CD4-positive, alpha-beta T cell (primary cell): ENCODE data around the gene FAM120A. TPM values are rescaled to one million over a fixed set of nuclear protein-coding genes. Genes with fewer than 3 reads are reported as not detected.

Experiments used
- ATAC-seq: fragments of 200-7000 bp; cut with Tn5 transposase; one replicate; pipeline ENCODE4 v1.10.0; 2022; ENCODE audit warnings: mild to moderate bottlenecking; ENCODE audit not compliant: poor library complexity
- CTCF ChIA-PET: fragments of 350-600 bp; sonication (Branson Sonifier 250); formaldehyde crosslinking; loops from one replicate; lab custom pipeline; 2021; ENCODE audit warnings: antibody characterized with exemption, inconsistent platforms; lab: Charles Lee
- POLR2A ChIA-PET: fragments of 350-600 bp; sonication (Branson Sonifier 250); formaldehyde crosslinking; loops from one replicate; lab custom pipeline; 2021; ENCODE audit warnings: antibody characterized with exemption, inconsistent platforms; lab: Charles Lee
- DNase-seq, 14 experiments: peaks; one replicate each; pipeline ENCODE4 v3.0.0-alpha.2; 2013 to 2020; ENCODE audit warnings: mixed read lengths in 2 of 14
- H3K27ac ChIP-seq, 2 donors: one replicate each; pipeline versions ENCODE4 v1.5.1 to v1.7.0; 2013; ENCODE audit warnings: low read length in 2 of 2, low read depth in 1 of 2, mild to moderate bottlenecking in 1 of 2
- H3K27me3 ChIP-seq, 2 experiments: 1 replicate in 1 of 2; 2 replicates in 1 of 2; pipeline versions ENCODE4 v1.6.1 to v1.7.0; 2013; ENCODE audit warnings: low read length in 2 of 2, control low read depth in 1 of 2, mild to moderate bottlenecking in 1 of 2, moderate library complexity in 1 of 2; ENCODE audit not compliant: insufficient read depth in 2 of 2, control insufficient read depth in 1 of 2
- H3K36me3 ChIP-seq: one replicate; pipeline ENCODE4 v1.6.1; 2013; ENCODE audit warnings: low read length, control low read depth; ENCODE audit not compliant: insufficient read depth
- H3K4me1 ChIP-seq: one replicate; pipeline ENCODE4 v1.6.1; 2013; ENCODE audit warnings: low read length, control low read depth; ENCODE audit not compliant: insufficient read depth
- H3K4me3 ChIP-seq: one replicate; pipeline ENCODE4 v1.5.1; 2013; ENCODE audit warnings: mild to moderate bottlenecking, low read length, moderate library complexity
- H3K9me3 ChIP-seq, 2 experiments: 1 replicate in 1 of 2; 2 replicates in 1 of 2; pipeline versions ENCODE4 v1.6.1 to v1.7.0; 2013; ENCODE audit warnings: low read length in 2 of 2, mild to moderate bottlenecking in 2 of 2, control low read depth in 1 of 2, moderate library complexity in 1 of 2; ENCODE audit not compliant: control insufficient read depth in 1 of 2, insufficient read depth in 1 of 2
- H3K27ac Mint-ChIP-seq: one replicate; pipeline ENCODE4 v1.8.0; 2020; ENCODE audit warnings: mixed read lengths
- H3K27me3 Mint-ChIP-seq: one replicate; pipeline ENCODE4 v1.8.0; 2021; ENCODE audit warnings: mixed read lengths
- H3K36me3 Mint-ChIP-seq: one replicate; pipeline ENCODE4 v1.8.0; 2021; ENCODE audit warnings: low read depth, mixed read lengths
- H3K4me1 Mint-ChIP-seq: one replicate; pipeline ENCODE4 v1.8.0; 2021; ENCODE audit warnings: low read depth, mixed read lengths
- H3K4me3 Mint-ChIP-seq: one replicate; pipeline ENCODE4 v1.8.0; 2020; ENCODE audit warnings: mild to moderate bottlenecking, mixed read lengths
- H3K9me3 Mint-ChIP-seq: one replicate; pipeline ENCODE4 v1.8.0; 2020; ENCODE audit warnings: mixed read lengths
- intact Hi-C, 2 experiments: fragments of 100-400 bp; cut with DNase I in 1 of 2; cut with micrococcal nuclease in 1 of 2; formaldehyde crosslinking; loops; one replicate each; pipeline versions ENCODE4 v1.15.1 to v1.9.0; 2023 to 2025; cut with DNase I, micrococcal nuclease
- total RNA-seq, 174 experiments: library from RNA in 2 of 174; stranded (reverse) in 2 of 174; gene quantifications; one replicate each; pipeline ENCODE4 v1.2.3 and lab custom pipeline; 2021 to 2026
- TF ChIP-seq, protein P1 (sequence below): fragments of 200-600 bp; IDR thresholded peaks from one replicate; pipeline ENCODE4 v1.8.0; 2022; ENCODE audit warnings: antibody characterized with exemption, mild to moderate bottlenecking

The FAM120A gene
- total RNA-seq, 2 experiments from 2014 or later, result 46.5 to 51.7 TPM

DNA sequence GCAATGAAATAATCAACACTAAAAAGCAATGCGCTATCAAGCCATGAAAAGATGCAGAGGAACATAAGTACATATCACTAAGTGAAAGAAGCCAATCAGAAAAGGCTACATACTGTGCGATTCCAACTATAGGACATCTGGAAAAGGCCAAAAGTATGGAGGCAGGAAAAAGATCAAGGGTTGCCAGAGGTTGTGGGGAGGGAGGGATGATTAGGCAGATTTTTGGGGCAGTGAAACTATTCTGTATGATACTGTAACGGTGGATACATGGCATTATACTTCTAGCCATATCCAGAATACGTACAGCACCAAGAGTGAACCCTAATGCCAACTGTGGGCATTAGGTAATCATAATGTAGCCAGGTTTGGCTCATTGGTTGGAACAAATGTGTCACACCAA lies 51.9 kb downstream of the FAM120A start:
- ChIA-PET CTCF (no interaction called here), POLR2A (no interaction called here)
- no peak overlapping the region for H3K4me3 ChIP-seq
- no peak for ATAC-seq
- no peak overlapping the region for H3K27ac Mint-ChIP-seq
- no peak overlapping the region for H3K27ac ChIP-seq
- no peaks in the 10 kb centered on the region for H3K27me3 Mint-ChIP-seq
- H3K27me3 ChIP-seq, result no peaks in the 10 kb centered on the region
- no peak overlapping the region for H3K4me3 Mint-ChIP-seq
- H3K9me3 Mint-ChIP-seq, result no peaks in the 10 kb centered on the region
- H3K36me3 Mint-ChIP-seq, result peaks cover 81% of the 10 kb centered on the region
- peaks cover 41% of the 10 kb centered on the region for H3K4me1 ChIP-seq
- H3K4me1 Mint-ChIP-seq, result peaks cover 83% of the 10 kb centered on the region
- intact Hi-C loops, result loop anchor here (5.0 kb wide), 1 partner anchor 51 kb away; the partner anchor contains the start of genes FAM120A (in 2 of the 2) and FAM120AOS (in 2 of the 2)
- no peaks in the 10 kb centered on the region for H3K9me3 ChIP-seq
- peaks cover 23% of the 10 kb centered on the region for H3K36me3 ChIP-seq
- TF ChIP-seq, protein P1, sequence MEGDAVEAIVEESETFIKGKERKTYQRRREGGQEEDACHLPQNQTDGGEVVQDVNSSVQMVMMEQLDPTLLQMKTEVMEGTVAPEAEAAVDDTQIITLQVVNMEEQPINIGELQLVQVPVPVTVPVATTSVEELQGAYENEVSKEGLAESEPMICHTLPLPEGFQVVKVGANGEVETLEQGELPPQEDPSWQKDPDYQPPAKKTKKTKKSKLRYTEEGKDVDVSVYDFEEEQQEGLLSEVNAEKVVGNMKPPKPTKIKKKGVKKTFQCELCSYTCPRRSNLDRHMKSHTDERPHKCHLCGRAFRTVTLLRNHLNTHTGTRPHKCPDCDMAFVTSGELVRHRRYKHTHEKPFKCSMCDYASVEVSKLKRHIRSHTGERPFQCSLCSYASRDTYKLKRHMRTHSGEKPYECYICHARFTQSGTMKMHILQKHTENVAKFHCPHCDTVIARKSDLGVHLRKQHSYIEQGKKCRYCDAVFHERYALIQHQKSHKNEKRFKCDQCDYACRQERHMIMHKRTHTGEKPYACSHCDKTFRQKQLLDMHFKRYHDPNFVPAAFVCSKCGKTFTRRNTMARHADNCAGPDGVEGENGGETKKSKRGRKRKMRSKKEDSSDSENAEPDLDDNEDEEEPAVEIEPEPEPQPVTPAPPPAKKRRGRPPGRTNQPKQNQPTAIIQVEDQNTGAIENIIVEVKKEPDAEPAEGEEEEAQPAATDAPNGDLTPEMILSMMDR, result no peak
- no peak for DNase-seq

DNA sequence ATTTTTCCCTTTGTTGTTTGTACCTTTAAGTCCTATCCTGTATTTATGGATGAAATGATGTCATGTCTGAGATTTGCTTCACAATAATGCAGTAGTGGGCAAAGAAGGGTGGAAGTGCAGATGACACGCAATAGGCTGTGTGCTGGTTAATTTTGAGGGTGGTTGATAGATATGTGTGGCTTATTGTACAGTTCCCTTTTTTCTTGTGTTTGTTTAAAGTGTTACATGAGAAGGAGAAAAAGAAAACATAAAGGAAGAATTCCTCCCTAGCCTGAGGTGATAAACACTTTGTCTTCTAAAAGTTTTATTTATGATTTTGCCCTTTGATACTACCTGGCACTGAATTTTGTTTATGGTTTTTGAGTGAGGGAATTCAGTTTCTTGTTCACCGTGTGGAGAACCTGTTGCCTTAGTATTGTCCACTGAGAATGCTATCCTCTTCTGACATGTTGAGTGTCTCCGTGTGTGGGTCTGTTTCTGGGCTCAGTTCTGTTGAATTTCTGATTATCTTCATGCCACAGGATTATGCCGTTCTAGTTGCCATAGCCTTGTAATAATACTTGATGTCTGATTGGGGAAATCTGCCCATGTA lies 54.2 kb downstream of the FAM120A start:
- ATAC-seq (no peak), DNase-seq (peak in 3 of 14 experiments; percentile 22 to 52 (median 37))
- TF ChIP-seq, protein P1, result no peak
- H3K4me1 ChIP-seq, result peaks cover 38% of the 10 kb centered on the region
- H3K36me3 ChIP-seq, result peaks cover 10% of the 10 kb centered on the region
- no peak overlapping the region for H3K27ac Mint-ChIP-seq
- POLR2A ChIA-PET, result no interaction called here
- H3K4me1 Mint-ChIP-seq, result peaks cover 84% of the 10 kb centered on the region
- H3K27ac ChIP-seq, result no peak overlapping the region
- H3K9me3 ChIP-seq, result no peaks in the 10 kb centered on the region
- no peaks in the 10 kb centered on the region for H3K9me3 Mint-ChIP-seq
- H3K27me3 ChIP-seq, result no peaks in the 10 kb centered on the region
- H3K27me3 Mint-ChIP-seq, result no peaks in the 10 kb centered on the region
- peaks cover 73% of the 10 kb centered on the region for H3K36me3 Mint-ChIP-seq
- intact Hi-C loops, result no loop called here
- H3K4me3 Mint-ChIP-seq, result no peak overlapping the region
- no peak overlapping the region for H3K4me3 ChIP-seq
- CTCF ChIA-PET, result no interaction called here

DNA sequence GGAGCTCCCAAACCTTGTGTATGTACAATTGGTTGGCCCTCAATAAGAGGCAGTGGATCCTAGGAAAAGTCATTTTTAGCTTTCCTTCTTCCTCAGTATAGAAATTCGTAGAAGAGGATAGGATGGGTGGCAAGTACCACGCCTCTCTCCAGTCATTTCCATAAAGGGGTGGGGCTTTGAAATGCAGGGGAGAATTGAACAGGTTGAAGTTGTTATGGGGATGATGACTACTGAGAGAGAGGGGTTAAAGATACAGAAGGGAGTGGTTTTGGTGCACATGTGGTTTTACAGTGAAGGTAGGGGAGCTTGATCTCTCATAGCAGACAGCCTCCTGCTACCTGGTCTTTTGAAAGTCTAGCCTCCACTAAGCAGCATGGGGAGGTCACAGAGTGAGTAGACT lies 56.3 kb downstream of the FAM120A start:
- no peaks in the 10 kb centered on the region for H3K27me3 Mint-ChIP-seq
- H3K4me1 Mint-ChIP-seq, result peaks cover 86% of the 10 kb centered on the region
- no peak overlapping the region for H3K27ac ChIP-seq
- H3K27ac Mint-ChIP-seq, result peak overlapping the region; percentile 28
- ChIA-PET POLR2A (no interaction called here), CTCF (no interaction called here)
- TF ChIP-seq, protein P1, result no peak
- intact Hi-C loops, result no loop called here
- no peak overlapping the region for H3K4me3 Mint-ChIP-seq
- no peaks in the 10 kb centered on the region for H3K9me3 ChIP-seq
- H3K27me3 ChIP-seq, result no peaks in the 10 kb centered on the region
- H3K36me3 ChIP-seq, result peaks cover 6% of the 10 kb centered on the region
- H3K36me3 Mint-ChIP-seq, result peaks cover 64% of the 10 kb centered on the region
- ATAC-seq (no peak), DNase-seq (no peak)
- H3K9me3 Mint-ChIP-seq, result no peaks in the 10 kb centered on the region
- no peak overlapping the region for H3K4me3 ChIP-seq
- H3K4me1 ChIP-seq, result peaks cover 35% of the 10 kb centered on the region
